Stimulated activated CD4-positive, alpha-beta T cell treated with anti-CD3 and anti-CD28 coated beads, Interleukin-4, amount 100 ng/mL, for 1 hour (primary cell): ENCODE data around the gene ZNF322.
"Not testable (repeated sequence)": the region's sequence is repeated elsewhere in the genome, so short reads cannot be mapped to it uniquely, and the experiment has no call there.

Experiments used
- DNase-seq: peaks from one replicate; pipeline ENCODE4 v3.0.0-alpha.2; 2020

ZNF322 gene

GRCh38 chr6:26659042-26659999 lies at the start of gene ZNF322:
ZNF322 (minus strand) TSS chr6:26659746; CDS start chr6:26638553, 21,193 bp downstream.
- peak; percentile 86 for DNase-seq

GRCh38 chr6:26705780-26706179 lies 46.2 kb upstream of the ZNF322 start:
- not testable (repeated sequence) for DNase-seq

- DNase-seq: not testable (repeated sequence)
Measured at GRCh38 chr6:26705352-26705751, 45.8 kb upstream of the ZNF322 start.

GRCh38 chr6:26701023-26701747 lies 41.6 kb upstream of the ZNF322 start:
- not testable (repeated sequence) for DNase-seq

- DNase-seq: not testable (repeated sequence)
Measured at GRCh38 chr6:26697496-26697895, 38.0 kb upstream of the ZNF322 start.

GRCh38 chr6:26689324-26689947 lies 29.9 kb upstream of the ZNF322 start:
- not testable (repeated sequence) for DNase-seq

GRCh38 chr6:26682435-26683042 lies 23.0 kb upstream of the ZNF322 start:
- not testable (repeated sequence) for DNase-seq

GRCh38 chr6:26673287-26673686 lies 13.7 kb upstream of the ZNF322 start:
- DNase-seq: not testable (repeated sequence)

GRCh38 chr6:26670558-26670957 lies 11.0 kb upstream of the ZNF322 start:
- not testable (repeated sequence) for DNase-seq

GRCh38 chr6:26670003-26670402 lies 10.5 kb upstream of the ZNF322 start:
- not testable (repeated sequence) for DNase-seq

- DNase-seq: no peak
Measured at GRCh38 chr6:26660000-26660361, 435 bp upstream of the ZNF322 start.

- no peak for DNase-seq
Measured at GRCh38 chr6:26657256-26657655, 2.3 kb downstream of the ZNF322 start.

- no peak for DNase-seq
Measured at GRCh38 chr6:26653007-26653406, 6.5 kb downstream of the ZNF322 start.

- no peak for DNase-seq
Measured at GRCh38 chr6:26651133-26651781, 8.3 kb downstream of the ZNF322 start.

GRCh38 chr6:26646074-26646473 lies 13.5 kb downstream of the ZNF322 start:
- no peak for DNase-seq

- no peak for DNase-seq
Measured at GRCh38 chr6:26640806-26641205, 18.7 kb downstream of the ZNF322 start.

- no peak for DNase-seq
Measured at GRCh38 chr6:26629359-26629758, 30.2 kb downstream of the ZNF322 start.

- DNase-seq: no peak
Measured at GRCh38 chr6:26627843-26628242, 31.7 kb downstream of the ZNF322 start.

- no peak for DNase-seq
Measured at GRCh38 chr6:26624557-26624956, 35.0 kb downstream of the ZNF322 start.

- no peak for DNase-seq
Measured at GRCh38 chr6:26623339-26623859, 36.1 kb downstream of the ZNF322 start.

GRCh38 chr6:26613689-26614683 lies 45.6 kb downstream of the ZNF322 start:
- DNase-seq: peak; percentile 29
